Measurements from ENCODE around the gene FNDC3B. TPM values are rescaled to one million over a fixed set of nuclear protein-coding genes. Genes with fewer than 3 reads are reported as not detected.

FNDC3B gene
- total RNA-seq, 1 experiment from 2014 or later: 149 TPM

DNA sequence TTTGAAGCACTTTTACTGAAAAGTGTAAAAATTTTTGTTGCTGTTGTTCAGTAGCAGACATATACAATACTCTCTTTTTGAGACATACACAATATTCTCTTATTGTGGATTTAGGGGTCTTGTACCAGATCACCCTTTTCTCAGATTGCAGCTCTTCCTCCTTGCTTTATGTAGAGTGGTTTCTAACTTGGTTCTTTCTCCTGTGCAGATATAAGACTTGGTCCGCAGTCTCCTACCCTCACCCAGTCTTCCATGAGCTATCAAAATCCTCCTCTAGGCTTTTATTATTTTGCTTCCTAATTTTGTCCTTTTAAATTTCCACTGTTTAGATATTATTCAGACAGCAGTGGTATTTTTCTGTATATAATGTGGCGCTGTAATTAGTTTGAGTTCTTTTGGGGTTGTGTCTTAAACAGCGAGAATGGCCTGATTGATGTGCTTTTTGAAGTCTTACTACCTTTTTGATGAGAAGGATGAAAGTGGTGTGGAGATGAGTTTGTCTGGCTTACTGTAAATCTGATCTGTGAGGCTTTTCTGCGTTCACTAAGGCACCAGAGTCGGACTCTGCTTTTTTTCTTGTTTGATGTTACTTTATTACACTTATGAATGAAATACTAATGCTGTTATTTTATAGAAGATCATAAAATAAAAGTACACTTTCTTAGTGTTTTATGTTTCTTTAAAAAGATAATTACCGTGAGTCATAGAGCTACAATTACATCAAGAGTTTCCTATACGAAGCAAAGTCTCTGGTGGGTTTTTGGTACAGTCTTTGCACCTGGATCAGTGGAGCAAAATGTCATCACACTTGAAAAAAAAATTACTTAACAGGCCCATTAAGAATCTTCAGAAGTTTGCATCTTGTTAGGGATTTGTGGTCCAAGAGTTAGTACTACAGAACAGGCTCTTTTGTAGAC lies 27.8 kb downstream of the FNDC3B start:
- Mint-ChIP-seq H3K4me1 (ENCODE audit: insufficient read depth, unreplicated experiment) (peaks cover 30% of the 10 kb centered on the region), H3K9me3 (ENCODE audit: unreplicated experiment) (no peaks in the 10 kb centered on the region), H3K36me3 (ENCODE audit: insufficient read depth, unreplicated experiment) (peaks cover 47% of the 10 kb centered on the region), H3K4me3 (ENCODE audit: unreplicated experiment) (no peak overlapping the region), H3K27ac (ENCODE audit: low read depth, unreplicated experiment) (no peak overlapping the region), H3K27me3 (ENCODE audit: insufficient read depth, unreplicated experiment) (no peaks in the 10 kb centered on the region)
- CTCF ChIA-PET: interaction anchor here (0.6 to 1.2 kb wide), 5 partner anchors 18 to 269 kb away, joined by 3 to 4 read pairs (median 3); no protein-coding TSS in a partner anchor
- no TSS peak for BruUV-seq (replicated peaks)
- intact Hi-C loops (cut with micrococcal nuclease): no loop called here
- TF ChIP-seq, protein P1, sequence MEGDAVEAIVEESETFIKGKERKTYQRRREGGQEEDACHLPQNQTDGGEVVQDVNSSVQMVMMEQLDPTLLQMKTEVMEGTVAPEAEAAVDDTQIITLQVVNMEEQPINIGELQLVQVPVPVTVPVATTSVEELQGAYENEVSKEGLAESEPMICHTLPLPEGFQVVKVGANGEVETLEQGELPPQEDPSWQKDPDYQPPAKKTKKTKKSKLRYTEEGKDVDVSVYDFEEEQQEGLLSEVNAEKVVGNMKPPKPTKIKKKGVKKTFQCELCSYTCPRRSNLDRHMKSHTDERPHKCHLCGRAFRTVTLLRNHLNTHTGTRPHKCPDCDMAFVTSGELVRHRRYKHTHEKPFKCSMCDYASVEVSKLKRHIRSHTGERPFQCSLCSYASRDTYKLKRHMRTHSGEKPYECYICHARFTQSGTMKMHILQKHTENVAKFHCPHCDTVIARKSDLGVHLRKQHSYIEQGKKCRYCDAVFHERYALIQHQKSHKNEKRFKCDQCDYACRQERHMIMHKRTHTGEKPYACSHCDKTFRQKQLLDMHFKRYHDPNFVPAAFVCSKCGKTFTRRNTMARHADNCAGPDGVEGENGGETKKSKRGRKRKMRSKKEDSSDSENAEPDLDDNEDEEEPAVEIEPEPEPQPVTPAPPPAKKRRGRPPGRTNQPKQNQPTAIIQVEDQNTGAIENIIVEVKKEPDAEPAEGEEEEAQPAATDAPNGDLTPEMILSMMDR (IDR thresholded peaks at IDR 0.05; ENCODE audit: unreplicated experiment): no peak
- no peak for DNase-seq (ENCODE audit: unreplicated experiment)
- POLR2A ChIA-PET: interaction anchor here (0.6 to 3.2 kb wide), 7 partner anchors 15 to 277 kb away, joined by 3 to 10 read pairs (median 4); no protein-coding TSS in a partner anchor

DNA sequence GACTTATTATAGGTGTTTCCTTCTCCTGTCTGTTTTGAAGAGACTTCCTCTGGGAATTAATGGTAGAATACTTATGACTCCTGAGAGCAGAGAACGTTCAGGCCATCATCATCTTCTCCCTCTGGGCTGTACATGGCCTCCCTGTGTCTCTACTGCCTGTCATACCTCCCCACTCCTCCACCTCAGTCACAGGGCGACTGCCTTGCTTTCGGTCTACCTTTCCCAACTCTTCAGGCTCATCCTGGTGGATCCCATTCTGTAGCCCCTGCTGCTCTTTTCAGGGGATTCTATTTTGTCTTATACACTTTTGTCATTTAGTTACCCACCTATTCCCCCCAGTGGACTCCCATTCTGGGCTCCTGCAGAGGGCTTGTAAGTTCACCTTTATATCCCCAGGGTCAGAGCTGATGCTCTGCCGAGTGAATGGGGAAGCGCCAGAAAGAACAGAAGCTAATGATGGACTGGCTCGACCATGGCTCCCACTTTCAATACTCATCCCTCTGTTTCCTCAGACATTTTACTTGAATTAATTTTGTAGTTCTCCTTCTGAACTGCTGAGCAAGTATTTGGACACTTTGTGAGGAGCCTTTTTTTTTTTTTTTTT lies 28.6 kb downstream of the FNDC3B start:
- TF ChIP-seq, protein P1 (IDR thresholded peaks at IDR 0.05; ENCODE audit: unreplicated experiment): no peak
- H3K27me3 Mint-ChIP-seq (ENCODE audit: insufficient read depth, unreplicated experiment): no peaks in the 10 kb centered on the region
- no peak overlapping the region for H3K27ac Mint-ChIP-seq (ENCODE audit: low read depth, unreplicated experiment)
- H3K9me3 Mint-ChIP-seq (ENCODE audit: unreplicated experiment): no peaks in the 10 kb centered on the region
- intact Hi-C loops (cut with micrococcal nuclease): no loop called here
- ChIA-PET CTCF (interaction anchor here (0.7 kb wide), 1 partner anchor 17 kb away, joined by 3 read pairs; no protein-coding TSS in a partner anchor), POLR2A (interaction anchor here (0.6 to 3.2 kb wide), 2 partner anchors 11 to 15 kb away, joined by 3 to 10 read pairs; no protein-coding TSS in a partner anchor)
- H3K4me3 Mint-ChIP-seq (ENCODE audit: unreplicated experiment): no peak overlapping the region
- peaks cover 30% of the 10 kb centered on the region for H3K4me1 Mint-ChIP-seq (ENCODE audit: insufficient read depth, unreplicated experiment)
- no TSS peak for BruUV-seq (replicated peaks)
- DNase-seq (ENCODE audit: unreplicated experiment): no peak
- H3K36me3 Mint-ChIP-seq (ENCODE audit: insufficient read depth, unreplicated experiment): peaks cover 39% of the 10 kb centered on the region

GRCh38 chr3:172068977-172069376 lies 29.6 kb downstream of the FNDC3B start:
- peaks cover 34% of the 10 kb centered on the region for H3K36me3 Mint-ChIP-seq (ENCODE audit: insufficient read depth, unreplicated experiment)
- TF ChIP-seq, protein P1 (IDR thresholded peaks at IDR 0.05; ENCODE audit: unreplicated experiment): no peak

DNA sequence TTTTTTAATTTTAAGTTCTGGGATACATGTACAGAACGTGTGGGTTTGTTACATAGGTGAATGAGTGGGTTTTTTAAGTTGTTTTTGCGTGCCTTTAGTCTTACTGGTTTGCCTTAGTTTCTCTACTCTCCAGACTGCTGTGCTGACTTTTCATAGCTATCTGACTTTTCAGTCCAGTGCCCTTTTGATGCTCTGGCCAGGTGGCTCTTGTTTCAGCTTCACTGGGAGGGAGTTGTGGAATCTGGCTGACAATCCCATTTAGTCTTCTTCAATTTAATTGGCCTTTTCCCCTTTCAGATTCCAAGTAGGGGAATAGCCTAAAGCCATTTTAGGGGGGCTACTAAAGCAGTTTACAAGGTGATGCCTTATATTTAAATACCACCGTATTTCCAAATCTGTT lies 30.1 kb downstream of the FNDC3B start:
- CTCF ChIA-PET: interaction anchor here (0.6 kb wide), 1 partner anchor 35 kb away, joined by 3 read pairs; no protein-coding TSS in a partner anchor
- TF ChIP-seq, protein P1 (IDR thresholded peaks at IDR 0.05; ENCODE audit: unreplicated experiment): no peak
- no peak for DNase-seq (ENCODE audit: unreplicated experiment)
- H3K36me3 Mint-ChIP-seq (ENCODE audit: insufficient read depth, unreplicated experiment): peaks cover 32% of the 10 kb centered on the region
- POLR2A ChIA-PET: interaction anchor here (0.9 to 1.4 kb wide), 3 partner anchors 12 to 60 kb away, joined by 3 to 5 read pairs (median 5); no protein-coding TSS in a partner anchor
- intact Hi-C loops (cut with micrococcal nuclease): no loop called here
- H3K27ac Mint-ChIP-seq (ENCODE audit: low read depth, unreplicated experiment): no peak overlapping the region
- no peak overlapping the region for H3K4me3 Mint-ChIP-seq (ENCODE audit: unreplicated experiment)
- H3K27me3 Mint-ChIP-seq (ENCODE audit: insufficient read depth, unreplicated experiment): no peaks in the 10 kb centered on the region
- H3K4me1 Mint-ChIP-seq (ENCODE audit: insufficient read depth, unreplicated experiment): peaks cover 45% of the 10 kb centered on the region
- no peaks in the 10 kb centered on the region for H3K9me3 Mint-ChIP-seq (ENCODE audit: unreplicated experiment)
- no TSS peak for BruUV-seq (replicated peaks)

More at GRCh38 chr3:172068977-172069376, 29.6 kb downstream of the FNDC3B start:
- Mint-ChIP-seq H3K27me3 (ENCODE audit: insufficient read depth, unreplicated experiment) (no peaks in the 10 kb centered on the region), H3K9me3 (ENCODE audit: unreplicated experiment) (no peaks in the 10 kb centered on the region), H3K4me1 (ENCODE audit: insufficient read depth, unreplicated experiment) (peaks cover 41% of the 10 kb centered on the region), H3K4me3 (ENCODE audit: unreplicated experiment) (no peak overlapping the region), H3K27ac (ENCODE audit: low read depth, unreplicated experiment) (no peak overlapping the region)
- intact Hi-C loops (cut with micrococcal nuclease): no loop called here
- POLR2A ChIA-PET: interaction anchor here (0.6 to 1.4 kb wide), 3 partner anchors 12 to 37 kb away, joined by 4 to 5 read pairs (median 5); no protein-coding TSS in a partner anchor
- DNase-seq (ENCODE audit: unreplicated experiment): no peak
- no TSS peak for BruUV-seq (replicated peaks)
- CTCF ChIA-PET: interaction anchor here (0.6 kb wide), 1 partner anchor 35 kb away, joined by 3 read pairs; no protein-coding TSS in a partner anchor
